HG03460 (cell line): ENCODE results near the gene RAB9B.
"Not testable (repeated sequence)": the region's sequence is repeated elsewhere in the genome, so short reads cannot be mapped to it uniquely, and the experiment has no call there.

Source experiments
- ATAC-seq: cut with Tn5 transposase; IDR thresholded peaks from one replicate; pipeline ENCODE4 v1.9.1; 2021; ENCODE audit not compliant: unreplicated experiment

The RAB9B gene

GRCh38 chrX:103831803-103832544 is at the start of gene RAB9B:
Gene RAB9B (minus strand): TSS chrX:103832257. CDS start chrX:103825784, 6,473 bp downstream.
- ATAC-seq: peak; percentile 95

GRCh38 chrX:103879339-103879738 is 47.3 kb upstream of the RAB9B start:
- no peak for ATAC-seq

GRCh38 chrX:103878466-103879122 is 46.5 kb upstream of the RAB9B start:
- no peak for ATAC-seq

DNA sequence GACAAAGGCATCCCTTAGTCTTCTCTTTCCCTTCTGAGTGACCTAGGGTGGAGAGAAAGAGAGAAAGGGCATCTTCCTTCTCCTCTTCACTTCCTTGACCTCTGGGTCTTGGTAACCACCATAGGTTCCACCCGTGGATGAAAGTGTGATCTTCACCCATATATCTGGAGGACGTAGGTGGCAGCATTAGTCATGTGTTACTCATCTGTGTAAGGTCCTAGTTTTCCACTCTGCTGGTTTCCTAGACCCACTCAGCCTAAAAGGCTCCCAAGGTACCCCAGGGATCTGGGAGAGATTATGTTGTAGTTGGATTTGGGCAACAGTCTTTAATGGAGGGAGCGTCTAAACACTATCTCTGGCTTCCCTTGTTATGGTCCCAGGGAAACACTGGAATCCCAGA is 45.5 kb upstream of the RAB9B start:
- no peak for ATAC-seq

GRCh38 chrX:103864886-103865534 is 33.0 kb upstream of the RAB9B start:
- ATAC-seq: no peak

GRCh38 chrX:103864149-103864548 is 32.1 kb upstream of the RAB9B start:
- ATAC-seq: no peak

GRCh38 chrX:103861200-103861599 is 29.1 kb upstream of the RAB9B start:
- ATAC-seq: no peak

DNA sequence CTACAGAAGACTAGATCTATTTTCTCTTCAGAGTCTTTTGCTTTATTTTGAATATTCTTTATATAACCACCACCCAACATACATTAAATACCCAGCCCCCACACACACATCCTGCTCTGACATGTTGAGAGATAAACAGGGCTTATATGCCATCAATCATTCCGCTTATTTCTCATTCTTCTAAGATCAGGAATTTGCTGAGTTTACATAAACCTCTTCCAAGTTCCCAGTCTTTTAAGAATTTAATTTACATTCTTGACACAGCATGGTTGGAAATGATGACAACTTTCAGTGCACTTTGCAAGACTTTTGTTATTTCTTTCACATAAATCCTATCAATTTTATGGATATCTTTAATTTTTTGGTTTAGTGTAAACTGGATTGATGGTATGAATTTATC is 17.5 kb upstream of the RAB9B start:
- no peak for ATAC-seq

GRCh38 chrX:103847174-103847870 is 15.3 kb upstream of the RAB9B start:
- no peak for ATAC-seq

DNA sequence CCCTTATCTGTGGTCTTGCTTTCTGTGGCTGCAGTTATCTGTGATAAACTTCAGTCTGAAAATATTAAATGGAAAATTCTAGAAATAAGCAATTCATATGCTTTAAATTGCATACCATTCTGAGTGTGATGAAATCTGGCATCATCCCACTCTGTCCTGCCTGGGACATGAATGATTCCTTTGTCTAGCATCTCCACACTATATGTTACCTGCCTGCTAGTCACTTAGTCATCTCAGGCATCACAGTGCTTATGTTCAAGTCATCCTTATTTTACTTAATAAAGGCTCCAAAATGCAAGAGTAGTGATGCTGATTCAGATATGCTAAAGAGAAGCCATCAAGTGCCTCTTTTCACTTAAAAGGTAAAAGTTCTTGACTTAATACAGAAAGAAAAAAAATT is 14.3 kb upstream of the RAB9B start:
- no peak for ATAC-seq

DNA sequence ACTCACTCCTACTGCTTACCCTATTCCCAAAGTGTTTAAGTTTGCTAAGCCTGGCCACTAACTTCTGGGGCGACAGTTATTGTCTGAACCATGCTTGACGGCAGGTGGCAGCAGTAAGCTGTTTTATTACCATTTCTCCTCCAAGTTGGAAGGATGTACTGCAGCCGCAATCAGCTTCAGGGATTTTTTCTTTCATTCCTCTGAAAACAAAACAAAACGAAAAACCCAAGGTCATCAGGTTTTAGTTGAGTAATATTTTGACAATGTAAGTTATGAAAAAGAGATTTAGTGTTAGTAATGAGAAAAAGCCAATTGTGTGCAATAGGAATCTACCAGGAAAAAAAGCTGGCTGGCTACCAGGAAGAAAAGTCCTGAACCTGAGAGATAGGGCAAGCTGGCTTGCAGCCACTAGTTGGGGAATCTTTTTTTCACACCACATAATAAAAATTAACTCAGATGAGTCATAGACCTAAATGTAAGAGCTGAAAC is 13.2 kb upstream of the RAB9B start:
- ATAC-seq: peak; percentile 88

GRCh38 chrX:103839404-103839803 is 7.3 kb upstream of the RAB9B start:
- no peak for ATAC-seq

DNA sequence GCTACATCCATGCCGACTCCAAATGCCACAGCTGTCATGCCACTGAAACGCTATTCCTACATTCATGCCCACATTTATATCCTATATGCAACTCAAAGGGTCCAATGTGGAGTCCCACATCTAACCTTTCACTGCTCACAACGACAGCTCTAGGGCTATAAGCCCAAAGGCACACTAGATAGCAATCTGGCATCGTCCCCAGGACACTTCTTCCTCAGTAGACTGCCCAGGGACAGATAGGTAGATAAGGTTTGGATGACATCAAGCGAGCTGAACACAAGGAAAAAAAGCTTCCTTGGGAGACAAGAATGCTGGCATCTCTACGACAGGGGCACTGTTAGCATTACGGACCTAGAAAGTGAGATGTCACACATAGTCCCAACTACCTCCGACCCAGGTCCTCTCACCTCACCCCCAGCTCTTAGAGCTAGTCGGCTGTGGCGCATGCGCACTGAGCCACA is 685 bp downstream of the RAB9B start:
- peak; percentile 14 for ATAC-seq

DNA sequence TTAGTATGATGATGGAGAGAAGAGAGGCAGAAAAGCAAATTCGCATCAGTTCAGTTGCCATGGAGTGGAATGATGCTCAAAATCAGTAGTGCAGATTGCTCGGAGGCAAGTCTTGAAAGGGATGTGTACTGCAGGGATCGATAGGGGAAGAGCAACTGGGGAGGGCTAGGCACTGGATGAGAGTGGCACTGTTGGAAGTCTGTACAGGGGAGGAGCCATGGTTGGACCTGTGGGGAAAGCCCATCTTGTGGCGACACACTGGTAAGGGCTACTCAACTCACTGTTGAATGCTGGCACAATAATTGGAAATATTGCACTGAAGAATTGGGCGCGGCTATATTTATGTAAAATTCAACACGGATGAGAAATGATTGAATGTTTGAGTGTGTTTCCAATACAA is 1.2 kb downstream of the RAB9B start:
- no peak for ATAC-seq

DNA sequence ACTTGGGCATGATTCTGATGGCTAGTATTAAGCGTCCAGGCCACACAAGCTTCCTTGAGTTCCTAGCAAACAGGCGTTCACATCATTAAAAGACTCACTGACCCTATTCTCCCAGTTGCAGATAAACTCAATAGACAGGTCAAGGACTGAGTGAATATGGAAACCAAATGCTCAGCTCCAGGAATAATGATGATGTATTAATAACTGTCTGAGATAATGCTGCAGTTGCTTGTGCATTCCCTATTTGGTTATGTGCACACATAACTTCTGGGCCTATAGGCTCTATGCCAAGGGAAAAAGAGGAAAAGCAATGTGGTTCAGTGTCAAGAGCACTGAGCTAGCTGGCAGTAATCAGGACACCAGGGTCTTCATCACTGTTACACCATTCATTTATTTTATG is 3.5 kb downstream of the RAB9B start:
- ATAC-seq: no peak

GRCh38 chrX:103825881-103826280 is 6.2 kb downstream of the RAB9B start:
- no peak for ATAC-seq

DNA sequence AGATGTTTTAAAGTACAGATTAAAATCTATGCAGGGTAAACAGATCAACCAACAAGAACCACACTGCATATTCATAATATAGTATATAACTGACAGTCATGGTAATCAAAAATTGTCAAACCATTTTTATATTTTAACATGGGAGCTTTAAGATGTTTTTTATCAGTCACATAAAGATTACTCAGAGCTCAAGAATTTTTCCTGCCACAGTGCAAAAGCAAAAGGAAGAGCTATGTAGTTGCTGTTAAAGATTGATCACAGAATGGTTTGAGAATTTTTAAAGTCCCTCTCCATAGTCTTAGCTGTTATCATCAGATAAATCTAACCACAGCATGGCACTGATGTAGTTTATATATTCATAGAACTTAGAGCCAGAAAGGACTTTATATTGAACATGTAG is 8.5 kb downstream of the RAB9B start:
- no peak for ATAC-seq

DNA sequence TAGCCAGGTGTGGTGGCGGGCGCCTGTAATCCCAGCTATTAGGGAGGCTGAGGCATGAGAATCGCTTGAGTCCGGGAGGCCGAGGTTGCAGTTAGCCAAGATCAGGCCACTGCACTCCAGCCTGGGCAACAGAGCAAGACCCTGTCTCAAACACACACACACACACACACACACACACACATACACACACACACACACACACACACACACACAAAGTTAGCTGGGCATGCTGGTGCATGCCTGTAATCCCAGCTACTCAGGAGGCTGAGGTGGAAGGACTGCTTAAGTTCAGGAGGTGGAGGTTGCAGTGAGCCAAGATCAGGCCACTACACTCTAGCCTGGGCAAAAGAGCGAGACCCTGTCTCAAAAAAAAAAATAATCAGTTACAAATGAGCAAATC is 11.3 kb downstream of the RAB9B start:
- ATAC-seq: not testable (repeated sequence)

GRCh38 chrX:103818842-103819619 is 13.0 kb downstream of the RAB9B start:
- no peak for ATAC-seq

DNA sequence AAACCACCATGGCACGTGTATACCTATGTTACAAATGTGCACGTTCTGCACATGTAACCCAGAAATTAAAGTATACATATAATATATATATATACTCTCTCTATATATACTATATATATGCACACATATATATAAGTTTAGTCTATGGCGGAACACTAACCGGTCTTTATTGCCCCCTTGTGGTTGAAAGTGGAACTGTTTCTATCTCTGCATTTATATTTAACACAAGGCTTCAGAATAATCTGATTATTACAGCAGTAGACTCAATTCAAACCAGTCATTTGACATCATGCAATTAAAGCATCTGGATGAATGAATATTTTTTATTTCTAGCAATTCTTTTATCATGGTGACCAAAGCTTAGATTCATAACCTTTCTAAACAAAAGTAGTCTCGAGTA is 14.6 kb downstream of the RAB9B start:
- ATAC-seq: no peak
